Measurements from ENCODE around the gene SLC38A5.

Gene SLC38A5

GRCh38 chrX:48507246-48507645 is 37.2 kb upstream of the SLC38A5 start:
- DNase-seq = no peak
- H3K36me3 ChIP-seq (ENCODE audit: control insufficient read depth in 4 of 4, insufficient read depth in 4 of 4, low read length in 3 of 4) = no peaks in the 10 kb centered on the region
- POLR2A ChIA-PET = no interaction called here

DNA sequence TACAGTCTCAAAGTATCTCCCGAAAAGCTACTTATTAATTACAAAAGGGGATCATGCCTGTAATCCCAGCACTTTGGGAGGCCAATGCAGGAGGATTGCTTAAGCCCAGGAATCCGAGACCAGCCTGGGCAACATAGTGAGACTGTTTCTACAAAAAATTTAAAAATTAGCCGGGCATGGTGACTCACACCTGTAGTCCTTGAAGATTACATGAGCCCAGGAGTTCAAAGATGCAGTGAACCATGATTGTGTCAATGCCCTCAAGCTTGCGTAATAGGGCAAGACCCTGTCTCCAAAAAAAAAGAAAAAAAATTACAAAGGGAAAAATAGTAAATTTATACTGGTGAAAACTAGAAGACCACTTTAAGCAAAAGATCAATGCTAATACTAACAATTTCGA is 35.4 kb upstream of the SLC38A5 start:
- 63% methylated on average over 2 of the region's 5 CpGs for WGBS (ENCODE audit: insufficient coverage)

More at GRCh38 chrX:48507246-48507645, 37.2 kb upstream of the SLC38A5 start:
- Histone ChIP-seq H3K27me3 (replicated peaks in 2 of 5; ENCODE audit: control insufficient read depth in 4 of 5, insufficient read depth in 5 of 5, low read length in 4 of 5) (peaks cover 0 to 3% (median 0%) of the 10 kb centered on the region in 5 experiments), H3K4me3 (ENCODE audit: control insufficient read depth in 1 of 7, extremely low read depth in 1 of 7, insufficient read depth in 4 of 7, low read depth in 2 of 7, low read length in 6 of 7) (no peak overlapping the region), H3K9me3 (ENCODE audit: control extremely low read depth in 1 of 5, control insufficient read depth in 4 of 5, insufficient read depth in 2 of 5, low read depth in 1 of 5, low read length in 4 of 5) (peaks cover 0 to 3% (median 0%) of the 10 kb centered on the region in 5 experiments), H3K27ac (ENCODE audit: insufficient read depth in 1 of 2, low read depth in 1 of 2, low read length in 2 of 2, poor library complexity in 1 of 2, severe bottlenecking in 2 of 2) (no peak overlapping the region), H3K4me1 (ENCODE audit: control extremely low read depth in 1 of 4, control insufficient read depth in 4 of 4, insufficient read depth in 4 of 4, low read length in 3 of 4) (peaks cover 0 to 12% (median 0%) of the 10 kb centered on the region in 4 experiments)
- CTCF ChIA-PET = interaction anchor here (1.2 to 1.5 kb wide), 2 partner anchors 13 to 32 kb away, joined by 3 read pairs; partner anchors contain the start of gene TBC1D25
- WGBS (ENCODE audit: insufficient coverage) = 78% methylated on average over 1 of the region's 5 CpGs

DNA sequence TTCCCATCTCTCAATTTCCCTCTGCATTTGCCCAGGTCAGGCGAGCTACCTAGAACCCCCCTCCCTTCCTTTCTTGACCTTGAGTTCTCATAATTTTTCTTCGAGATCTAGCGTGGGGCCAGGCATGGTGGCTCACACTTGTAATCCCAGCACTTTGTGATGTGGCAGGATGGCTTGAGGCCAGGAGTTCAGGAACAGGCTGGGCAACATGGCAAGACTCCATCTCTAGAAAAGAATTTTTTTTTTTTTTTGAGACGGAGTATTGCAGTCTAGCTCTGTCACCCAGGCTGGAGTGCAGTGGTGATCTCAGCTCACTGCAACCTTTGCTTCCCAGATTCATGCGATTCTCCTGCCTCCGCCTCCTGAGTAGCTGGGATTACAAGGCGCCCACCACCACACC is 34.2 kb upstream of the SLC38A5 start:
- Histone ChIP-seq H3K4me1 (ENCODE audit: control extremely low read depth in 1 of 4, control insufficient read depth in 4 of 4, insufficient read depth in 4 of 4, low read length in 3 of 4) (peaks cover 0 to 6% (median 0%) of the 10 kb centered on the region in 4 experiments), H3K4me3 (ENCODE audit: control insufficient read depth in 1 of 7, extremely low read depth in 1 of 7, insufficient read depth in 4 of 7, low read depth in 2 of 7, low read length in 6 of 7) (no peak overlapping the region), H3K36me3 (ENCODE audit: control insufficient read depth in 4 of 4, insufficient read depth in 4 of 4, low read length in 3 of 4) (no peaks in the 10 kb centered on the region), H3K27ac (ENCODE audit: insufficient read depth in 1 of 2, low read depth in 1 of 2, low read length in 2 of 2, poor library complexity in 1 of 2, severe bottlenecking in 2 of 2) (no peak overlapping the region), H3K27me3 (replicated peaks in 2 of 5; ENCODE audit: control insufficient read depth in 4 of 5, insufficient read depth in 5 of 5, low read length in 4 of 5) (peaks cover 0 to 3% (median 0%) of the 10 kb centered on the region in 5 experiments), H3K9me3 (ENCODE audit: control extremely low read depth in 1 of 5, control insufficient read depth in 4 of 5, insufficient read depth in 2 of 5, low read depth in 1 of 5, low read length in 4 of 5) (no peaks in the 10 kb centered on the region)
- CTCF ChIA-PET = interaction anchor here (1.0 kb wide), 1 partner anchor 9 kb away, joined by 3 read pairs; no protein-coding TSS in a partner anchor
- DNase-seq = no peak
- 79% methylated on average over 4 of the region's 7 CpGs for WGBS (ENCODE audit: insufficient coverage)
- POLR2A ChIA-PET = no interaction called here

More for the DNA sequence above, 35.4 kb upstream of the SLC38A5 start:
- CTCF ChIA-PET = interaction anchor here (0.9 kb wide), 1 partner anchor 10 kb away, joined by 3 read pairs; no protein-coding TSS in a partner anchor
- no peaks in the 10 kb centered on the region for H3K36me3 ChIP-seq (ENCODE audit: control insufficient read depth in 4 of 4, insufficient read depth in 4 of 4, low read length in 3 of 4)
- peaks cover 0 to 12% (median 0%) of the 10 kb centered on the region in 4 experiments for H3K4me1 ChIP-seq (ENCODE audit: control extremely low read depth in 1 of 4, control insufficient read depth in 4 of 4, insufficient read depth in 4 of 4, low read length in 3 of 4)
- peaks cover 0 to 3% (median 0%) of the 10 kb centered on the region in 5 experiments for H3K27me3 ChIP-seq (replicated peaks in 2 of 5; ENCODE audit: control insufficient read depth in 4 of 5, insufficient read depth in 5 of 5, low read length in 4 of 5)
- no peak overlapping the region for H3K4me3 ChIP-seq (ENCODE audit: control insufficient read depth in 1 of 7, extremely low read depth in 1 of 7, insufficient read depth in 4 of 7, low read depth in 2 of 7, low read length in 6 of 7)
- no peak for DNase-seq
- no peak overlapping the region for H3K27ac ChIP-seq (ENCODE audit: insufficient read depth in 1 of 2, low read depth in 1 of 2, low read length in 2 of 2, poor library complexity in 1 of 2, severe bottlenecking in 2 of 2)
- peaks cover 0 to 3% (median 0%) of the 10 kb centered on the region in 5 experiments for H3K9me3 ChIP-seq (ENCODE audit: control extremely low read depth in 1 of 5, control insufficient read depth in 4 of 5, insufficient read depth in 2 of 5, low read depth in 1 of 5, low read length in 4 of 5)
- POLR2A ChIA-PET = no interaction called here

- no peaks in the 10 kb centered on the region for H3K36me3 ChIP-seq (ENCODE audit: control insufficient read depth in 4 of 4, insufficient read depth in 4 of 4, low read length in 3 of 4)
- H3K27ac ChIP-seq (ENCODE audit: insufficient read depth in 1 of 2, low read depth in 1 of 2, low read length in 2 of 2, poor library complexity in 1 of 2, severe bottlenecking in 2 of 2) = no peak overlapping the region
- no peak for DNase-seq
- no peak overlapping the region for H3K4me3 ChIP-seq (ENCODE audit: control insufficient read depth in 1 of 7, extremely low read depth in 1 of 7, insufficient read depth in 4 of 7, low read depth in 2 of 7, low read length in 6 of 7)
- no peaks in the 10 kb centered on the region for H3K4me1 ChIP-seq (ENCODE audit: control extremely low read depth in 1 of 4, control insufficient read depth in 4 of 4, insufficient read depth in 4 of 4, low read length in 3 of 4)
- ChIA-PET POLR2A (no interaction called here), CTCF (no interaction called here)
- WGBS (ENCODE audit: insufficient coverage) = 91% methylated on average over 6 of the region's 6 CpGs
- no peaks in the 10 kb centered on the region for H3K9me3 ChIP-seq (ENCODE audit: control extremely low read depth in 1 of 5, control insufficient read depth in 4 of 5, insufficient read depth in 2 of 5, low read depth in 1 of 5, low read length in 4 of 5)
- H3K27me3 ChIP-seq (replicated peaks in 2 of 5; ENCODE audit: control insufficient read depth in 4 of 5, insufficient read depth in 5 of 5, low read length in 4 of 5) = peaks cover 0 to 3% (median 0%) of the 10 kb centered on the region in 5 experiments
These were observed 28.3 kb upstream of the SLC38A5 start for GRCh38 chrX:48498374-48498809.

DNA sequence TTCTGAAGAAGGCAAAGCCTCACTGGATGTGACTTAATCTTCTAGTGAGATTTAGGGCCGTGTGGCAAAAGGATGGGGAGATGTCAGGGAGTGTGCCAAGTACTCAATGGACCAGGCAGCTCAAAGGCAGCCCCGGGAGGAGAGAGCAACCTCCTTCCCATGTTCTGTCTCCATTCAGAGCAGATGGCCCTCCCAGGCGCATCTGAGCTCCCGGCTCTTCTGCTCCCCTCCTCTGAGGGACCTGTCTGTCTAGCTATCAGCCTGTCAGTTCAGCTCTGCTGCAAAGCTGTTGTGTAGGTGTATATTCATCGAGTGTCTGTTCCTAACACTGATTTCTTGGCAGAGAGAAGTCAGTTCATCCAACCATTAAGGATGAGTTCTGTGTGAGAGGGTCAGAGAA is 27.8 kb upstream of the SLC38A5 start:
- H3K27ac ChIP-seq (ENCODE audit: insufficient read depth in 1 of 2, low read depth in 1 of 2, low read length in 2 of 2, poor library complexity in 1 of 2, severe bottlenecking in 2 of 2) = no peak overlapping the region
- ChIA-PET CTCF (no interaction called here), POLR2A (no interaction called here)
- no peaks in the 10 kb centered on the region for H3K4me1 ChIP-seq (ENCODE audit: control extremely low read depth in 1 of 4, control insufficient read depth in 4 of 4, insufficient read depth in 4 of 4, low read length in 3 of 4)
- H3K36me3 ChIP-seq (ENCODE audit: control insufficient read depth in 4 of 4, insufficient read depth in 4 of 4, low read length in 3 of 4) = no peaks in the 10 kb centered on the region
- peaks cover 0 to 3% (median 0%) of the 10 kb centered on the region in 5 experiments for H3K27me3 ChIP-seq (replicated peaks in 2 of 5; ENCODE audit: control insufficient read depth in 4 of 5, insufficient read depth in 5 of 5, low read length in 4 of 5)
- H3K4me3 ChIP-seq (ENCODE audit: control insufficient read depth in 1 of 7, extremely low read depth in 1 of 7, insufficient read depth in 4 of 7, low read depth in 2 of 7, low read length in 6 of 7) = no peak overlapping the region
- H3K9me3 ChIP-seq (ENCODE audit: control extremely low read depth in 1 of 5, control insufficient read depth in 4 of 5, insufficient read depth in 2 of 5, low read depth in 1 of 5, low read length in 4 of 5) = no peaks in the 10 kb centered on the region
- no peak for DNase-seq
- WGBS (ENCODE audit: insufficient coverage) = 81% methylated on average over 5 of the region's 5 CpGs

DNA sequence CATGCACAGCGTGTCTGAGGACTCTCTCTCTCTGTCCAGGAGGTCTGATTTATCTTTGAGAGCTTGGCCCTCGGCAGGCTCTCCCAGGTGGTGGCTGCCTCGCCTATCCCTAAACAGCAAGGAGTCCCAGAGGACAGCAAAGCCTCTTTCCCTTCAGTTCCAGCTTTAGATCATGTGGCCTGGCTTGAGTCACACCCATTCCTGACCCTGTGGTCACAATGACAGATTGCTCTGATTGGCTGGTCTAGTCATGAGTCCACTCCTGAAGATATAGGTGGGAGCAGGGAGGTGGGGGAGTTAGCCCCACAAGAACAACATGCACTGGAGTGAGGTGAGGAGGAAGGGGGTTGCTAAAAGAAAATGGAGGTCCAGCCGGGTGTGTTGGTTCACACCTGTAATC is 26.6 kb upstream of the SLC38A5 start:
- no peak for DNase-seq
- Histone ChIP-seq H3K4me3 (ENCODE audit: control insufficient read depth in 1 of 7, extremely low read depth in 1 of 7, insufficient read depth in 4 of 7, low read depth in 2 of 7, low read length in 6 of 7) (no peak overlapping the region), H3K27me3 (replicated peaks in 2 of 5; ENCODE audit: control insufficient read depth in 4 of 5, insufficient read depth in 5 of 5, low read length in 4 of 5) (peaks cover 0 to 3% (median 0%) of the 10 kb centered on the region in 5 experiments), H3K4me1 (ENCODE audit: control extremely low read depth in 1 of 4, control insufficient read depth in 4 of 4, insufficient read depth in 4 of 4, low read length in 3 of 4) (no peaks in the 10 kb centered on the region), H3K27ac (ENCODE audit: insufficient read depth in 1 of 2, low read depth in 1 of 2, low read length in 2 of 2, poor library complexity in 1 of 2, severe bottlenecking in 2 of 2) (no peak overlapping the region), H3K36me3 (ENCODE audit: control insufficient read depth in 4 of 4, insufficient read depth in 4 of 4, low read length in 3 of 4) (no peaks in the 10 kb centered on the region), H3K9me3 (ENCODE audit: control extremely low read depth in 1 of 5, control insufficient read depth in 4 of 5, insufficient read depth in 2 of 5, low read depth in 1 of 5, low read length in 4 of 5) (no peaks in the 10 kb centered on the region)
- WGBS (ENCODE audit: insufficient coverage) = 83% methylated on average over 3 of the region's 4 CpGs
- POLR2A ChIA-PET = no interaction called here
- CTCF ChIA-PET = no interaction called here

GRCh38 chrX:48493890-48494364 is 23.9 kb upstream of the SLC38A5 start:
- Histone ChIP-seq H3K27me3 (replicated peaks in 2 of 5; ENCODE audit: control insufficient read depth in 4 of 5, insufficient read depth in 5 of 5, low read length in 4 of 5) (peaks cover 0 to 3% (median 0%) of the 10 kb centered on the region in 5 experiments), H3K27ac (ENCODE audit: insufficient read depth in 1 of 2, low read depth in 1 of 2, low read length in 2 of 2, poor library complexity in 1 of 2, severe bottlenecking in 2 of 2) (no peak overlapping the region), H3K36me3 (ENCODE audit: control insufficient read depth in 4 of 4, insufficient read depth in 4 of 4, low read length in 3 of 4) (no peaks in the 10 kb centered on the region), H3K4me1 (ENCODE audit: control extremely low read depth in 1 of 4, control insufficient read depth in 4 of 4, insufficient read depth in 4 of 4, low read length in 3 of 4) (no peaks in the 10 kb centered on the region), H3K4me3 (ENCODE audit: control insufficient read depth in 1 of 7, extremely low read depth in 1 of 7, insufficient read depth in 4 of 7, low read depth in 2 of 7, low read length in 6 of 7) (no peak overlapping the region), H3K9me3 (ENCODE audit: control extremely low read depth in 1 of 5, control insufficient read depth in 4 of 5, insufficient read depth in 2 of 5, low read depth in 1 of 5, low read length in 4 of 5) (peaks cover 0 to 5% (median 0%) of the 10 kb centered on the region in 5 experiments)
- peak in 2 of 3 donors; percentile 23 to 25 for DNase-seq
- ChIA-PET POLR2A (no interaction called here), CTCF (interaction anchor here (0.8 to 1.2 kb wide), 4 partner anchors 13 to 38 kb away, joined by 3 read pairs; no protein-coding TSS in a partner anchor)
- 60% methylated on average over 10 of the region's 10 CpGs for WGBS (ENCODE audit: insufficient coverage)
